H1 (cell line): ENCODE measurements around the gene SLC8A1. TPM values are rescaled to one million over a fixed set of nuclear protein-coding genes. Genes with fewer than 3 reads are reported as not detected.

Source experiments
- CTCF ChIA-PET: fragments of 300-600 bp; sonication (Branson Sonifier 250); formaldehyde crosslinking; loops from one replicate; lab custom pipeline; 2021; ENCODE audit not compliant: partially characterized antibody; lab: Charles Lee
- POLR2A ChIA-PET: fragments of 300-600 bp; sonication (Branson Sonifier 250); formaldehyde crosslinking; loops from one replicate; lab custom pipeline; 2021; ENCODE audit warnings: inconsistent platforms; ENCODE audit not compliant: partially characterized antibody; lab: Charles Lee
- DNase-seq, 2 experiments: peaks; one replicate each; pipeline versions ENCODE4 v3.0.0 to v3.0.0-alpha.2; 2010 to 2022; ENCODE audit warnings: low spot score in 2 of 2, low read depth in 1 of 2, mixed read lengths in 1 of 2
- FAIRE-seq: peaks from 2 replicates; lab custom pipeline; 2011; peaks lifted over from hg19 to GRCh38; lab: Jason Lieb, UNC
- H2AFZ ChIP-seq: 2 replicates; pipeline ENCODE4 v1.8.1; 2012; ENCODE audit warnings: low read length, inconsistent platforms
- H2AK5ac ChIP-seq: 2 replicates; pipeline ENCODE4 v1.6.1; 2013; ENCODE audit warnings: low read depth, low read length
- H2BK120ac ChIP-seq: replicated peaks from 2 replicates; pipeline ENCODE3; 2013; ENCODE audit warnings: low read depth, low read length, inconsistent platforms
- H2BK12ac ChIP-seq: 2 replicates; pipeline ENCODE4 v1.6.1; 2013; ENCODE audit warnings: low read depth, low read length
- H2BK15ac ChIP-seq: 2 replicates; pipeline ENCODE4 v1.6.1; 2013; ENCODE audit warnings: low read length
- H2BK20ac ChIP-seq: 2 replicates; pipeline ENCODE4 v1.6.1; 2013; ENCODE audit warnings: low read length
- H2BK5ac ChIP-seq: 2 replicates; pipeline ENCODE4 v1.6.1; 2013; ENCODE audit warnings: low read depth, low read length
- H3K14ac ChIP-seq: 2 replicates; pipeline ENCODE4 v1.6.1; 2013; ENCODE audit warnings: inconsistent platforms; ENCODE audit not compliant: insufficient read length
- H3K18ac ChIP-seq: 2 replicates; pipeline ENCODE4 v1.6.1; 2013; ENCODE audit warnings: low read length; ENCODE audit errors: extremely low read depth
- H3K23ac ChIP-seq: 2 replicates; pipeline ENCODE4 v1.6.1; 2013; ENCODE audit warnings: inconsistent platforms; ENCODE audit not compliant: insufficient read length
- H3K23me2 ChIP-seq: 2 replicates; pipeline ENCODE4 v1.6.1; 2013; ENCODE audit warnings: low read depth, low read length
- H3K27ac ChIP-seq: 2 replicates; pipeline ENCODE4 v1.6.1; 2011; ENCODE audit warnings: low read depth, low read length, inconsistent platforms
- H3K27me3 ChIP-seq, 4 experiments: replicated peaks in 1 of 4; 1 replicate in 1 of 4; 2 replicates in 3 of 4; pipeline versions ENCODE4 v1.6.1 to v1.8.1; 2011 to 2013; ENCODE audit warnings: low read length in 3 of 4, mild to moderate bottlenecking in 3 of 4, inconsistent platforms in 2 of 4, mixed read lengths in 2 of 4, moderate library complexity in 1 of 4; ENCODE audit not compliant: control insufficient read depth in 3 of 4, insufficient read depth in 3 of 4; ENCODE audit errors: extremely low read depth in 1 of 4
- H3K36me3 ChIP-seq, 4 experiments: 2 replicates each; pipeline versions ENCODE4 v1.6.1 to v1.8.1; 2011 to 2013; ENCODE audit warnings: mild to moderate bottlenecking in 4 of 4, low read length in 3 of 4, moderate library complexity in 2 of 4, control low read depth in 1 of 4, inconsistent platforms in 1 of 4; ENCODE audit not compliant: insufficient read depth in 4 of 4, control insufficient read depth in 2 of 4
- H3K4ac ChIP-seq: replicated peaks from 2 replicates; pipeline ENCODE3; 2013; ENCODE audit warnings: low read length, low read depth, mixed read lengths, inconsistent platforms; ENCODE audit not compliant: insufficient read length
- H3K4me1 ChIP-seq, 4 experiments: replicated peaks in 1 of 4; 1 replicate in 1 of 4; 2 replicates in 3 of 4; pipeline versions ENCODE4 v1.6.1 to v1.8.1; 2011 to 2013; ENCODE audit warnings: low read length in 3 of 4, inconsistent platforms in 2 of 4, mixed read lengths in 1 of 4; ENCODE audit not compliant: insufficient read depth in 4 of 4, control insufficient read depth in 3 of 4
- H3K4me2 ChIP-seq, 2 experiments: 2 replicates each; pipeline versions ENCODE4 v1.6.1 to v1.8.1; 2011 to 2013; ENCODE audit warnings: low read depth in 2 of 2, low read length in 2 of 2, control low read depth in 1 of 2, inconsistent platforms in 1 of 2, mild to moderate bottlenecking in 1 of 2; ENCODE audit not compliant: insufficient read depth in 1 of 2
- H3K4me3 ChIP-seq, 4 experiments: fragments of 200-600, 300-600 bp in 1 of 4; sonication (generic), shearing (Covaris generic), sonication (Bioruptor Twin) in 1 of 4; 2 replicates each; pipeline versions ENCODE4 v1.5.1 to v1.8.1; 2011 to 2016; ENCODE audit warnings: low read length in 4 of 4, low read depth in 3 of 4, control low read depth in 2 of 4, inconsistent platforms in 2 of 4, mild to moderate bottlenecking in 2 of 4, mixed read lengths in 1 of 4, moderate library complexity in 1 of 4; ENCODE audit not compliant: insufficient read depth in 2 of 4; ENCODE audit errors: extremely low read depth in 1 of 4
- H3K56ac ChIP-seq: replicated peaks from 2 replicates; pipeline ENCODE3; 2013; ENCODE audit warnings: low read depth, mild to moderate bottlenecking, mixed read lengths, low read length, inconsistent platforms; ENCODE audit not compliant: insufficient read length
- H3K79me1 ChIP-seq: 2 replicates; pipeline ENCODE4 v1.6.1; 2013; ENCODE audit warnings: low read depth, low read length, control low read depth
- H3K79me2 ChIP-seq, 2 experiments: 2 replicates each; pipeline versions ENCODE4 v1.6.1 to v1.8.1; 2012 to 2013; ENCODE audit warnings: low read length in 2 of 2, mild to moderate bottlenecking in 2 of 2, inconsistent platforms in 1 of 2; ENCODE audit not compliant: insufficient read depth in 2 of 2, control insufficient read depth in 1 of 2
- H3K9ac ChIP-seq, 4 experiments: replicated peaks in 1 of 4; 1 replicate in 1 of 4; 2 replicates in 3 of 4; pipeline versions ENCODE4 v1.6.1 to v1.8.1; 2011 to 2013; ENCODE audit warnings: low read depth in 3 of 4, low read length in 3 of 4, control low read depth in 2 of 4, mild to moderate bottlenecking in 2 of 4, moderate library complexity in 2 of 4, inconsistent platforms in 1 of 4; ENCODE audit errors: extremely low read depth in 1 of 4
- H3K9me3 ChIP-seq, 2 experiments: 2 replicates each; pipeline versions ENCODE4 v1.6.1 to v1.8.1; 2012 to 2013; ENCODE audit warnings: mild to moderate bottlenecking in 2 of 2, moderate library complexity in 2 of 2, control low read depth in 1 of 2, inconsistent platforms in 1 of 2, low read depth in 1 of 2, low read length in 1 of 2, mixed read lengths in 1 of 2; ENCODE audit not compliant: insufficient read depth in 2 of 2
- H4K20me1 ChIP-seq, 2 experiments: replicated peaks in 1 of 2; 2 replicates each; pipeline versions ENCODE3 to v1.8.1; 2011 to 2013; ENCODE audit warnings: inconsistent platforms in 2 of 2, low read length in 2 of 2, mild to moderate bottlenecking in 1 of 2; ENCODE audit not compliant: insufficient read depth in 2 of 2, control insufficient read depth in 1 of 2
- H4K5ac ChIP-seq: 2 replicates; pipeline ENCODE4 v1.6.1; 2013; ENCODE audit warnings: low read length, low read depth, mixed read lengths, inconsistent platforms; ENCODE audit not compliant: insufficient read length
- H4K8ac ChIP-seq: 2 replicates; pipeline ENCODE4 v1.8.0; 2013; ENCODE audit warnings: mild to moderate bottlenecking, moderate library complexity, low read length, inconsistent platforms; ENCODE audit not compliant: insufficient read depth; ENCODE audit errors: extremely low read depth
- H4K91ac ChIP-seq: replicated peaks from 2 replicates; pipeline ENCODE3; 2013; ENCODE audit warnings: low read length, mixed read lengths, inconsistent platforms; ENCODE audit not compliant: insufficient read length
- BACH1 ChIP-seq: IDR thresholded peaks from 2 replicates; pipeline ENCODE4 v1.6.1; 2012; ENCODE audit warnings: low read length, improper control_type of control experiment
- BRCA1 ChIP-seq: IDR thresholded peaks from 2 replicates; pipeline ENCODE4 v1.6.1; 2012; ENCODE audit warnings: low read depth, low read length, improper control_type of control experiment
- CBX8 ChIP-seq: fragments of 300-800, 300-1000 bp; sonication (generic); IDR thresholded peaks from 2 replicates; pipeline ENCODE4 v1.7.1; 2016; ENCODE audit warnings: low read depth, low read length, borderline replicate concordance
- CREB1 ChIP-seq: IDR thresholded peaks from 2 replicates; pipeline ENCODE4 v1.6.1; 2012; ENCODE audit warnings: inconsistent platforms
- CTCF ChIP-seq, 3 experiments: IDR thresholded peaks; 1 replicate in 2 of 3; 2 replicates in 1 of 3; pipeline versions ENCODE4 v1.5.1 to v1.6.1; 2011; ENCODE audit warnings: low read length in 3 of 3, mild to moderate bottlenecking in 3 of 3, inconsistent platforms in 2 of 3, low read depth in 1 of 3, moderate library complexity in 1 of 3; ENCODE audit not compliant: insufficient read depth in 1 of 3; ENCODE audit errors: control extremely low read depth in 1 of 3
- FOSL1 ChIP-seq: IDR thresholded peaks from 2 replicates; pipeline ENCODE4 v1.6.1; 2011; ENCODE audit warnings: mild to moderate bottlenecking, low read depth, low read length, moderate library complexity; ENCODE audit not compliant: insufficient read depth
- HDAC6 ChIP-seq: IDR thresholded peaks from one replicate; pipeline ENCODE4 v1.7.1; 2012; ENCODE audit warnings: low read depth, mild to moderate bottlenecking, inconsistent platforms, low read length, moderate library complexity
- KDM1A ChIP-seq: fragments of 200-600, 300-600 bp; sonication (generic); IDR thresholded peaks from 2 replicates; pipeline ENCODE4 v1.7.1; 2016; ENCODE audit warnings: mild to moderate bottlenecking, low read length, borderline replicate concordance
- KDM4A ChIP-seq: IDR thresholded peaks from one replicate; pipeline ENCODE4 v1.7.1; 2012; ENCODE audit warnings: low read depth, mild to moderate bottlenecking, moderate library complexity, low read length, inconsistent platforms; ENCODE audit not compliant: severe bottlenecking
- KDM5A ChIP-seq: fragments of 200-600 bp; IDR thresholded peaks from 2 replicates; pipeline ENCODE4 v1.7.1; 2012; ENCODE audit warnings: mild to moderate bottlenecking, low read length, inconsistent platforms, mixed read lengths
- POU5F1 ChIP-seq: IDR thresholded peaks from 2 replicates; pipeline ENCODE4 v1.6.1; 2011; ENCODE audit warnings: low read depth, mild to moderate bottlenecking, low read length, moderate library complexity
- RAD21 ChIP-seq, 2 experiments: IDR thresholded peaks in 1 of 2; conservative IDR thresholded peaks in 1 of 2; 2 replicates each; pipeline ENCODE4 v1.6.1; 2011; ENCODE audit warnings: low read depth in 2 of 2, low read length in 2 of 2, improper control_type of control experiment in 1 of 2, inconsistent platforms in 1 of 2, mild to moderate bottlenecking in 1 of 2, moderate library complexity in 1 of 2
- TAF1 ChIP-seq: IDR thresholded peaks from 2 replicates; pipeline ENCODE4 v1.6.1; 2011; ENCODE audit warnings: mild to moderate bottlenecking, low read depth, low read length
- WGBS, 2 experiments: shearing (Covaris generic) in 1 of 2; methylation state at CpG; one replicate each; pipeline versions ENCODE4 v1.1.6 to v1.1.7; 2013 to 2015; ENCODE audit warnings: low lambda C conversion rate in 2 of 2, mixed read lengths in 2 of 2, inconsistent platforms in 1 of 2, low coverage in 1 of 2, missing lambda C conversion rate in 1 of 2; ENCODE audit not compliant: insufficient replicate concordance in 2 of 2, insufficient coverage in 1 of 2, insufficient read length in 1 of 2; ENCODE audit errors: extremely low coverage in 1 of 2, missing lambda C conversion rate in 1 of 2; 5-methylcytosine and 5-hydroxymethylcytosine counted together
- polyA plus RNA-seq, 7 experiments: library from polyadenylated mRNA; depleted of rRNA in 3 of 7; stranded (reverse) in 5 of 7; unstranded in 2 of 7; fragments of >200 nt in 5 of 7; fragments of 200-250 nt in 2 of 7; gene quantifications; 1 replicate in 5 of 7; 2 replicates in 1 of 7; 4 replicates in 1 of 7; pipeline versions ENCODE4 v1.2.1 to v1.2.3, GENCODE V29; 2011 to 2013; ENCODE audit warnings: missing spikeins in 2 of 7, mixed read lengths in 2 of 7
- total RNA-seq: library from RNA; stranded (reverse); fragmentation: NEBNext Ultra II Directional; extraction: Animal tissue kit (Norgen Biotek cat#: 25700); gene quantifications from 2 replicates; pipeline ENCODE4 v1.2.1, GENCODE V29; 2021

The SLC8A1 gene
- total and polyA plus RNA-seq, 2 of the 8 experiments (the other 6 are each of a cell fraction or from before 2014, with no cell fraction given) = 0.68 to 3.6 TPM

GRCh38 chr2:40412456-40412855 lies 39.4 kb downstream of the SLC8A1 start:
- H3K9me3 ChIP-seq = no peaks in the 10 kb centered on the region
- H2AFZ ChIP-seq = no peak overlapping the region
- no peak overlapping the region for H3K9ac ChIP-seq
- 88% methylated on average over 1 of the region's 1 CpG; no CpG with 5 or more reads in 1 of the 2 experiments for WGBS, 2 experiments
- H3K79me1 ChIP-seq = no peaks in the 10 kb centered on the region
- H3K4ac ChIP-seq = no peak overlapping the region
- H4K5ac ChIP-seq = no peak overlapping the region
- H4K20me1 ChIP-seq = no peaks in the 10 kb centered on the region
- no peak overlapping the region for H3K4me3 ChIP-seq
- H3K79me2 ChIP-seq = no peaks in the 10 kb centered on the region
- no peak overlapping the region for H3K56ac ChIP-seq
- H2BK120ac ChIP-seq = no peak overlapping the region
- H2BK5ac ChIP-seq = no peak overlapping the region
- ChIA-PET CTCF (interaction anchor here (0.7 kb wide), 1 partner anchor 48 kb away, joined by 3 read pairs; no protein-coding TSS in a partner anchor), POLR2A (no interaction called here)
- no peak for DNase-seq
- H2BK12ac ChIP-seq = no peak overlapping the region
- no peak overlapping the region for H4K8ac ChIP-seq
- FAIRE-seq = no peak
- H3K14ac ChIP-seq = no peak overlapping the region
- no peak overlapping the region for H2AK5ac ChIP-seq
- H2BK20ac ChIP-seq = no peak overlapping the region
- H3K4me2 ChIP-seq = no peak overlapping the region
- H3K27me3 ChIP-seq = no peaks in the 10 kb centered on the region
- H3K36me3 ChIP-seq = no peaks in the 10 kb centered on the region
- no peak overlapping the region for H3K18ac ChIP-seq
- H3K27ac ChIP-seq = no peak overlapping the region
- no peaks in the 10 kb centered on the region for H3K23me2 ChIP-seq
- H3K4me1 ChIP-seq = no peaks in the 10 kb centered on the region
- no peak overlapping the region for H3K23ac ChIP-seq
- H4K91ac ChIP-seq = no peak overlapping the region
- no peak overlapping the region for H2BK15ac ChIP-seq
- no peak for TF ChIP-seq HDAC6
- no peak for TF ChIP-seq CTCF (IDR thresholded peaks at IDR 0.05; ENCODE audit: control extremely low read depth in 1 of 3, insufficient read depth in 1 of 3, low read depth in 1 of 3, low read length in 3 of 3)
- no peak for TF ChIP-seq TAF1
- no peak for TF ChIP-seq BRCA1
- TF ChIP-seq CREB1 = no peak
- TF ChIP-seq CBX8 = no peak
- no peak for TF ChIP-seq KDM4A
- no peak for TF ChIP-seq KDM1A
- TF ChIP-seq POU5F1 = no peak
- TF ChIP-seq FOSL1 = no peak
- no peak for TF ChIP-seq RAD21 (IDR thresholded peaks at IDR 0.05 in 1 of 2, conservative IDR thresholded peaks at IDR 0.05 in 1 of 2; ENCODE audit: low read depth in 2 of 2, low read length in 2 of 2)
- TF ChIP-seq BACH1 = no peak
- no peak for TF ChIP-seq KDM5A
